HEK293T (cell line): Measurements from ENCODE around the gene ALK.

Experiments
- CTCF ChIA-PET: fragments of 350-600 bp; formaldehyde crosslinking; extraction: SDS; loops from one replicate; lab custom pipeline; 2021; ENCODE audit warnings: antibody characterized with exemption, inconsistent platforms; lab: Yijun Ruan, JAX
- POLR2A ChIA-PET: fragments of 350-600 bp; formaldehyde crosslinking; extraction: SDS; loops from one replicate; lab custom pipeline; 2020; ENCODE audit warnings: antibody characterized with exemption, inconsistent platforms; lab: Yijun Ruan, JAX
- DNase-seq: peaks from one replicate; pipeline ENCODE4 v3.0.0; 2012; ENCODE audit warnings: mixed read lengths; ENCODE audit errors: extremely low spot score
- ARNT ChIP-seq: fragments of 450-650 bp; IDR thresholded peaks from 2 replicates; pipeline ENCODE4 v1.6.1; 2017; ENCODE audit warnings: mild to moderate bottlenecking
- BHLHE40 ChIP-seq: fragments of 450-650 bp; IDR thresholded peaks from 2 replicates; pipeline ENCODE4 v1.6.1; 2016; ENCODE audit warnings: mild to moderate bottlenecking, moderate library complexity, borderline replicate concordance
- CTBP1 ChIP-seq: fragments of 450-650 bp; IDR thresholded peaks from 2 replicates; pipeline ENCODE4 v1.6.1; 2016; ENCODE audit warnings: borderline replicate concordance
- ELF4 ChIP-seq: fragments of 450-650 bp; IDR thresholded peaks from 2 replicates; pipeline ENCODE4 v1.6.1; 2017; ENCODE audit warnings: antibody characterized with exemption
- FOXA1 ChIP-seq: fragments of 450-650 bp; IDR thresholded peaks from 2 replicates; pipeline ENCODE4 v1.6.1; 2016; ENCODE audit warnings: mild to moderate bottlenecking
- FOXK2 ChIP-seq: fragments of 450-650 bp; IDR thresholded peaks from 2 replicates; pipeline ENCODE4 v1.6.1; 2016; ENCODE audit warnings: mild to moderate bottlenecking
- FOXM1 ChIP-seq: fragments of 450-650 bp; IDR thresholded peaks from 2 replicates; pipeline ENCODE4 v1.6.1; 2017; ENCODE audit warnings: mild to moderate bottlenecking, borderline replicate concordance
- HDGF ChIP-seq: fragments of 450-650 bp; IDR thresholded peaks from 2 replicates; pipeline ENCODE4 v1.6.1; 2017; ENCODE audit warnings: antibody characterized with exemption, borderline replicate concordance
- L3MBTL2 ChIP-seq: fragments of 450-650 bp; conservative IDR thresholded peaks from 2 replicates; pipeline ENCODE4 v1.6.1; 2016; ENCODE audit warnings: mild to moderate bottlenecking
- LEF1 ChIP-seq: fragments of 450-650 bp; IDR thresholded peaks from 2 replicates; pipeline ENCODE4 v1.6.1; 2017; ENCODE audit warnings: mild to moderate bottlenecking, borderline replicate concordance
- NFRKB ChIP-seq: fragments of 450-650 bp; IDR thresholded peaks from 2 replicates; pipeline ENCODE4 v1.6.1; 2016; ENCODE audit warnings: mild to moderate bottlenecking, moderate library complexity
- PKNOX1 ChIP-seq: fragments of 450-650 bp; IDR thresholded peaks from 2 replicates; pipeline ENCODE4 v1.6.1; 2016
- SP1 ChIP-seq: fragments of 450-650 bp; IDR thresholded peaks from 2 replicates; pipeline ENCODE4 v1.6.1; 2017
- SUZ12 ChIP-seq: fragments of 450-650 bp; IDR thresholded peaks from 2 replicates; pipeline ENCODE4 v1.6.1; 2016; ENCODE audit warnings: mild to moderate bottlenecking
- TARDBP ChIP-seq: fragments of 450-650 bp; IDR thresholded peaks from 2 replicates; pipeline ENCODE4 v1.6.1; 2016
- ZNF384 ChIP-seq: fragments of 450-650 bp; IDR thresholded peaks from 2 replicates; pipeline ENCODE4 v1.6.1; 2016

Gene ALK

GRCh38 chr2:29423061-29423666, 498.2 kb downstream of the ALK start:
- DNase-seq: no peak
- ChIA-PET POLR2A (no interaction called here), CTCF (no interaction called here)
- TF ChIP-seq CTBP1 (no peak), LEF1 (no peak), HDGF (no peak), BHLHE40 (no peak), FOXM1 (no peak), NFRKB (no peak)

GRCh38 chr2:29420999-29421782, 500.2 kb downstream of the ALK start:
- POLR2A ChIA-PET: no interaction called here
- DNase-seq: no peak
- no peak for TF ChIP-seq ARNT
- no peak for TF ChIP-seq PKNOX1
- TF ChIP-seq SUZ12: no peak
- TF ChIP-seq FOXM1: no peak
- TF ChIP-seq BHLHE40: no peak
- TF ChIP-seq TARDBP: no peak
- no peak for TF ChIP-seq CTBP1
- TF ChIP-seq NFRKB: no peak
- no peak for TF ChIP-seq ELF4
- TF ChIP-seq SP1: no peak
- no peak for TF ChIP-seq FOXA1

GRCh38 chr2:29420464-29420863, 500.9 kb downstream of the ALK start:
- no peak for DNase-seq
- TF ChIP-seq PKNOX1: no peak
- TF ChIP-seq FOXM1: no peak
- no peak for TF ChIP-seq NFRKB
- TF ChIP-seq ELF4: no peak
- TF ChIP-seq CTBP1: no peak
- ChIA-PET CTCF (no interaction called here), POLR2A (no interaction called here)

More at GRCh38 chr2:29420999-29421782, 500.2 kb downstream of the ALK start:
- CTCF ChIA-PET: no interaction called here

DNA sequence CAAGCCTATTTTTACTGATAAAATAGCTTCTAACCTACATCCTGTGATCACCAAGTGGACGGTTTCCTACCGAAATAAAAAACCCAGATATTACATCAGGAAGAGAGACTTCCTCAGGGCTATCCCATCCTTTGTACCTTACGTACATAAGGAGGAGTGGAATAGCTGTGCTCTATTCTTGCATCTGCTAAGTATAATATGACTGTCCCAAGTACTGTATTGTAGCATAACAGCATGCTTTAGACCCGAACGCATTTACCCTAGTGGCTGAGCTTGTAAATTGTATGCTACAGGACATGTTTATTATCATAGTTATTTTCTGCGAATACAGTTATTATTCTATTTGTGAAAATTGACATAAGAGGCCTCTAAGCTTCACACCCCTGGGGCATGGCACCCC, 503.8 kb downstream of the ALK start:
- TF ChIP-seq ELF4: no peak
- TF ChIP-seq L3MBTL2: no peak
- TF ChIP-seq LEF1: no peak
- TF ChIP-seq FOXM1: no peak
- no peak for TF ChIP-seq SUZ12
- no peak for TF ChIP-seq CTBP1
- TF ChIP-seq PKNOX1: no peak
- no peak for DNase-seq
- ChIA-PET CTCF (interaction anchor here (0.6 kb wide), 1 partner anchor 482 kb away, joined by 3 read pairs; no protein-coding TSS in a partner anchor), POLR2A (no interaction called here)

DNA sequence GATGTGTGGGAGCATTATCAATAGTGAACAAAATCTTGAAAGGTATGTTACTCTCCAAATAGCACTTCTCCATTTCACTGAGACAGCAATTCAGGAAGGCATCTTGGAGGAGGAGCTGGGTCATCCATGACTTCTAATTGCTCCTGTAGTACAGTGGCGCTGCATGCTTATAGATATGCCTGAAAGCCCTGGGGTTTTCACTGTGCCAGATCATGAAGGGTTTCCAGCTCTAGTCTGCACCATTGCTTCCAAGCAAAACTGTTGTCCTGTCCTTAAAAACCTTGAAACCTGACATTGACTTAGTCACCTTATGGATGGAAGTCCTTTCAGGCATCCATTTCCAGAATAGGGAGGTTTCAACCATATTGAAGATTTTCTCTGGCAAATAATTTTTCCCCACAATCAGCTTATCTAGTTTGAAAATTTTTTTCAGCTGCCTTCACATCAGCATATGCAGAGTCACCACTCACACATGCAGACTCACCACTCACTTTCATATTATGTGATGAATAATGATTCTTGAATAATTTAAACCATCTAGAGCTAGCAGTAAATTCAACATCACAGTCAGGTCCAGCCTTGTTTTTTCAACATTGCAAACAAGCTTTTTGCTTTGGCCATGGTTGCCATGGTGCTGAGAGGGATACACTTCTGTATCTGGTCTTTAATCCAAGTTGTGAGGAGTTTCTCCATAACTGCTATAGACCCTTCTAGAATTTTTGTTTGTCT, 509.0 kb downstream of the ALK start:
- ChIA-PET POLR2A (no interaction called here), CTCF (no interaction called here)
- TF ChIP-seq BHLHE40 (no peak), PKNOX1 (no peak), FOXM1 (no peak), NFRKB (no peak), L3MBTL2 (no peak), TARDBP (no peak), FOXA1 (no peak), SUZ12 (no peak), LEF1 (no peak), ARNT (no peak), FOXK2 (no peak), SP1 (no peak), HDGF (no peak), ZNF384 (no peak), ELF4 (no peak), CTBP1 (no peak)
- no peak for DNase-seq

GRCh38 chr2:29405707-29406106, 515.7 kb downstream of the ALK start:
- no peak for TF ChIP-seq HDGF
- TF ChIP-seq ARNT: no peak
- no peak for TF ChIP-seq ELF4
- no peak for TF ChIP-seq FOXA1
- TF ChIP-seq ZNF384: no peak
- no peak for TF ChIP-seq CTBP1
- TF ChIP-seq L3MBTL2: no peak
- no peak for TF ChIP-seq NFRKB
- TF ChIP-seq SUZ12: no peak
- TF ChIP-seq SP1: no peak
- TF ChIP-seq FOXK2: no peak
- no peak for TF ChIP-seq TARDBP
- TF ChIP-seq FOXM1: no peak
- no peak for TF ChIP-seq BHLHE40
- TF ChIP-seq PKNOX1: no peak
- no peak for TF ChIP-seq LEF1
- no peak for DNase-seq
- CTCF ChIA-PET: no interaction called here
- POLR2A ChIA-PET: no interaction called here
